Osteocyte (in vitro differentiated cells): ENCODE data around the gene PDE6D. TPM values are rescaled to one million over a fixed set of nuclear protein-coding genes. Genes with fewer than 3 reads are reported as not detected.
A peak's percentile ranks its signal among the peaks of the same experiment; 100 is the strongest.
"Not testable (repeated sequence)": the region's sequence is repeated elsewhere in the genome, so short reads cannot be mapped to it uniquely, and the experiment has no call there.

Experiments
- DNase-seq: peaks from one replicate; pipeline ENCODE4 v3.0.0; 2021; ENCODE audit warnings: mixed read lengths; ENCODE audit not compliant: unreplicated experiment; ENCODE audit errors: extremely low spot score
- H3K27ac Mint-ChIP-seq: one replicate; pipeline ENCODE4 v1.8.0; 2021; ENCODE audit warnings: mild to moderate bottlenecking, mixed read lengths; ENCODE audit not compliant: unreplicated experiment
- H3K27me3 Mint-ChIP-seq: one replicate; pipeline ENCODE4 v1.8.0; 2021; ENCODE audit warnings: mixed read lengths; ENCODE audit not compliant: unreplicated experiment
- H3K36me3 Mint-ChIP-seq: one replicate; pipeline ENCODE4 v1.8.0; 2021; ENCODE audit warnings: mixed read lengths; ENCODE audit not compliant: unreplicated experiment
- H3K4me1 Mint-ChIP-seq: one replicate; pipeline ENCODE4 v1.8.0; 2021; ENCODE audit warnings: mixed read lengths; ENCODE audit not compliant: unreplicated experiment
- H3K4me3 Mint-ChIP-seq: one replicate; pipeline ENCODE4 v1.8.0; 2021; ENCODE audit warnings: mild to moderate bottlenecking, moderate library complexity, mixed read lengths; ENCODE audit not compliant: unreplicated experiment
- H3K9me3 Mint-ChIP-seq: one replicate; pipeline ENCODE4 v1.8.0; 2021; ENCODE audit warnings: mixed read lengths; ENCODE audit not compliant: unreplicated experiment
- CTCF ChIP-seq: fragments of 200-600 bp; sonication (generic); IDR thresholded peaks from 2 replicates; pipeline ENCODE4 v1.5.0; 2021; ENCODE audit warnings: antibody characterized with exemption, mild to moderate bottlenecking, moderate library complexity
- total RNA-seq: library from RNA; stranded (reverse); gene quantifications from 2 replicates; pipeline ENCODE4 v1.2.1, GENCODE V29; 2021

Gene PDE6D
- total RNA-seq, 1 donor from 2014 or later: 17.6 TPM

- H3K27ac Mint-ChIP-seq: peak overlapping the region; percentile 40
- DNase-seq: no peak
- H3K4me3 Mint-ChIP-seq: no peak overlapping the region
Observed at GRCh38 chr2:231714639-231715498, 66.2 kb downstream of the PDE6D start.

GRCh38 chr2:231713730-231714638 is 67.1 kb downstream of the PDE6D start:
- Mint-ChIP-seq H3K27me3 (no peaks in the 10 kb centered on the region), H3K27ac (peak overlapping the region; percentile 82), H3K4me3 (peak overlapping the region; percentile 47), H3K4me1 (peaks cover 48% of the 10 kb centered on the region), H3K9me3 (no peaks in the 10 kb centered on the region), H3K36me3 (peaks cover 21% of the 10 kb centered on the region)
- peak; percentile 95 for DNase-seq
- TF ChIP-seq CTCF: peak; percentile 85

More at GRCh38 chr2:231714639-231715498, 66.2 kb downstream of the PDE6D start:
- Mint-ChIP-seq H3K27me3 (no peaks in the 10 kb centered on the region), H3K9me3 (no peaks in the 10 kb centered on the region), H3K36me3 (peaks cover 21% of the 10 kb centered on the region), H3K4me1 (peaks cover 48% of the 10 kb centered on the region)
- peak; percentile 84 for TF ChIP-seq CTCF

GRCh38 chr2:231713406-231713729 is 67.7 kb downstream of the PDE6D start:
- H3K4me1 Mint-ChIP-seq: peaks cover 48% of the 10 kb centered on the region
- H3K27me3 Mint-ChIP-seq, DNase-seq, H3K9me3 Mint-ChIP-seq: not testable (repeated sequence)
- peaks cover 21% of the 10 kb centered on the region for H3K36me3 Mint-ChIP-seq
- peak overlapping the region; percentile 47 for H3K4me3 Mint-ChIP-seq
- H3K27ac Mint-ChIP-seq: peak overlapping the region; percentile 82

GRCh38 chr2:231712451-231713021 is 68.5 kb downstream of the PDE6D start:
- H3K4me3 Mint-ChIP-seq: peak overlapping the region; percentile 88
- H3K9me3 Mint-ChIP-seq, H3K27me3 Mint-ChIP-seq, DNase-seq: not testable (repeated sequence)
- peak overlapping the region; percentile 64 for H3K27ac Mint-ChIP-seq
- peaks cover 21% of the 10 kb centered on the region for H3K36me3 Mint-ChIP-seq
- H3K4me1 Mint-ChIP-seq: peaks cover 48% of the 10 kb centered on the region

- DNase-seq: no peak
- H3K36me3 Mint-ChIP-seq: peaks cover 21% of the 10 kb centered on the region
- H3K27ac Mint-ChIP-seq: peak overlapping the region; percentile 78
- H3K9me3 Mint-ChIP-seq: no peaks in the 10 kb centered on the region
- no peak for TF ChIP-seq CTCF
- peaks cover 44% of the 10 kb centered on the region for H3K4me1 Mint-ChIP-seq
- H3K4me3 Mint-ChIP-seq: peak overlapping the region; percentile 88
- no peaks in the 10 kb centered on the region for H3K27me3 Mint-ChIP-seq
Observed at GRCh38 chr2:231711677-231712450, 69.2 kb downstream of the PDE6D start.
